GM23338 (cell line): Measurements from ENCODE around the gene CYP3A5. TPM values are rescaled to one million over a fixed set of nuclear protein-coding genes. Genes with fewer than 3 reads are reported as not detected.
"Not testable (repeated sequence)": the region's sequence is repeated elsewhere in the genome, so short reads cannot be mapped to it uniquely, and the experiment has no call there.

Experiments used
- ATAC-seq: fragments of 200-7000 bp; cut with Tn5 transposase; 3 replicates; pipeline ENCODE4 v1.9.1; 2020
- DNase-seq: peaks from one replicate; pipeline ENCODE4 v3.0.0-alpha.2; 2015; ENCODE audit warnings: low spot score
- H2AFZ ChIP-seq: fragments of 200-600 bp; sonication (generic); 2 replicates; pipeline ENCODE4 v1.8.0; 2016; ENCODE audit warnings: antibody characterized with exemption, mild to moderate bottlenecking, moderate library complexity
- H3F3A ChIP-seq: fragments of 200-600 bp; sonication (generic); replicated peaks from 2 replicates; pipeline ENCODE4 v1.8.0; 2017; ENCODE audit warnings: antibody characterized with exemption, mixed run types, low read depth
- H3K27ac ChIP-seq: fragments of 200-600 bp; sonication (generic); 2 replicates; pipeline ENCODE4 v1.6.1; 2016; ENCODE audit warnings: low read depth
- H3K27me3 ChIP-seq: fragments of 200-600 bp; sonication (generic); 2 replicates; pipeline ENCODE4 v1.8.0; 2016; ENCODE audit warnings: mild to moderate bottlenecking, mixed run types, moderate library complexity; ENCODE audit not compliant: insufficient read depth
- H3K36me3 ChIP-seq: fragments of 200-600 bp; sonication (generic); 2 replicates; pipeline ENCODE4 v1.8.0; 2016; ENCODE audit warnings: mild to moderate bottlenecking; ENCODE audit not compliant: insufficient read depth
- H3K4me1 ChIP-seq: fragments of 200-600 bp; sonication (generic); 2 replicates; pipeline ENCODE4 v1.8.0; 2016; ENCODE audit warnings: mild to moderate bottlenecking, moderate library complexity; ENCODE audit not compliant: insufficient read depth
- H3K4me2 ChIP-seq: fragments of 200-600 bp; sonication (generic); 2 replicates; pipeline ENCODE4 v1.7.1; 2017; ENCODE audit warnings: mixed run types
- H3K4me3 ChIP-seq: fragments of 200-600 bp; sonication (generic); 2 replicates; pipeline ENCODE4 v1.6.1; 2016; ENCODE audit warnings: mixed run types
- H3K79me2 ChIP-seq: fragments of 200-600 bp; sonication (generic); replicated peaks from 2 replicates; pipeline ENCODE4 v1.8.0; 2017; ENCODE audit warnings: mild to moderate bottlenecking; ENCODE audit not compliant: insufficient read depth
- H3K9me2 ChIP-seq: fragments of 200-600 bp; sonication (generic); 2 replicates; pipeline ENCODE4 v1.8.0; 2017; ENCODE audit not compliant: insufficient read depth
- H4K20me1 ChIP-seq: fragments of 200-600 bp; sonication (generic); replicated peaks from 2 replicates; pipeline ENCODE4 v1.8.0; 2017; ENCODE audit warnings: mild to moderate bottlenecking; ENCODE audit not compliant: insufficient read depth
- H3K27ac Mint-ChIP-seq: 2 replicates; pipeline ENCODE4 v1.8.0; 2020; ENCODE audit warnings: inconsistent platforms, mild to moderate bottlenecking, moderate library complexity, mixed read lengths
- H3K27me3 Mint-ChIP-seq: 3 replicates; pipeline ENCODE4 v1.8.0; 2022; ENCODE audit warnings: low read depth, mild to moderate bottlenecking, moderate library complexity, mixed read lengths, inconsistent platforms; ENCODE audit not compliant: insufficient read depth, poor library complexity
- H3K36me3 Mint-ChIP-seq: 3 replicates; pipeline ENCODE4 v1.8.0; 2021; ENCODE audit warnings: low read depth, mild to moderate bottlenecking, inconsistent platforms, moderate library complexity, mixed read lengths
- H3K4me1 Mint-ChIP-seq: 3 replicates; pipeline ENCODE4 v1.8.0; 2020; ENCODE audit warnings: mild to moderate bottlenecking, inconsistent platforms, mixed read lengths
- H3K4me3 Mint-ChIP-seq: 3 replicates; pipeline ENCODE4 v1.8.0; 2021; ENCODE audit warnings: moderate library complexity, mild to moderate bottlenecking, inconsistent platforms, mixed read lengths
- H3K9me3 Mint-ChIP-seq: 3 replicates; pipeline ENCODE4 v1.8.0; 2020; ENCODE audit warnings: moderate library complexity, mild to moderate bottlenecking, inconsistent platforms, mixed read lengths
- ETS1 ChIP-seq: IDR thresholded peaks from 2 replicates; pipeline ENCODE4 v1.6.1; 2016; ENCODE audit warnings: antibody characterized with exemption
- EZH2 ChIP-seq: fragments of 200-600 bp; sonication (generic); IDR thresholded peaks from one replicate; pipeline ENCODE4 v1.8.0; 2017; ENCODE audit warnings: antibody characterized with exemption, mild to moderate bottlenecking, low read depth; ENCODE audit not compliant: unreplicated experiment
- EZH2phosphoT487 ChIP-seq: fragments of 200-600 bp; sonication (generic); IDR thresholded peaks from one replicate; pipeline ENCODE4 v1.8.1; 2018; ENCODE audit warnings: antibody characterized with exemption; ENCODE audit not compliant: unreplicated experiment
- POLR2AphosphoS5 ChIP-seq: IDR thresholded peaks from 2 replicates; pipeline ENCODE4 v1.6.1; 2016; ENCODE audit warnings: antibody characterized with exemption, low read depth
- STAT1 ChIP-seq: IDR thresholded peaks from one replicate; pipeline ENCODE4 v1.6.1; 2016; ENCODE audit warnings: antibody characterized with exemption; ENCODE audit not compliant: unreplicated experiment
- ZNF114 ChIP-seq: fragments of 250-450 bp; sonication (Bioruptor Pico); IDR thresholded peaks from 2 replicates; pipeline ENCODE4 v1.5.0; 2020; ENCODE audit warnings: mild to moderate bottlenecking, moderate library complexity
- ZNF462 ChIP-seq: fragments of 250-450 bp; sonication (Bioruptor Pico); IDR thresholded peaks from 2 replicates; pipeline ENCODE4 v1.5.0; 2020; ENCODE audit warnings: mild to moderate bottlenecking, moderate library complexity
- polyA plus RNA-seq: library from polyadenylated mRNA; unstranded; fragments of >200 nt; fragmentation: Nextera tagmentation; extraction: Ambion mirVana; gene quantifications from 2 replicates; pipeline ENCODE4 v1.2.1, GENCODE V29; 2016
- total RNA-seq: library from RNA; depleted of rRNA; stranded (reverse); fragments of >200 nt; shearing (Covaris generic); gene quantifications from 2 replicates; pipeline ENCODE4 v1.2.3, GENCODE V29; 2014

CYP3A5 gene
- total and polyA plus RNA-seq, 2 experiments from 2014 or later, result 1.2 TPM; not detected in 1

GRCh38 chr7:99666013-99666395 lies 13.8 kb downstream of the CYP3A5 start (continued):
- TF ChIP-seq ZNF462, result no peak
- TF ChIP-seq EZH2phosphoT487, result no peak
- no peak for TF ChIP-seq EZH2
- TF ChIP-seq ETS1, result no peak
- TF ChIP-seq POLR2AphosphoS5, result no peak
- no peak for TF ChIP-seq STAT1

- no peak overlapping the region for H3K4me2 ChIP-seq
- no peaks in the 10 kb centered on the region for H3K36me3 ChIP-seq
- no peak for TF ChIP-seq EZH2phosphoT487
- no peak for TF ChIP-seq ZNF114
- DNase-seq (no peak), ATAC-seq (no peak)
- H3K9me2 ChIP-seq, result no peaks in the 10 kb centered on the region
- H2AFZ ChIP-seq, result no peak overlapping the region
- no peaks in the 10 kb centered on the region for H3K27me3 Mint-ChIP-seq
- no peak overlapping the region for H3K4me3 ChIP-seq
- peaks cover 6% of the 10 kb centered on the region for H3K9me3 Mint-ChIP-seq
- H3K79me2 ChIP-seq, result no peaks in the 10 kb centered on the region
- H3F3A ChIP-seq, result no peaks in the 10 kb centered on the region
- H3K4me1 ChIP-seq, result no peaks in the 10 kb centered on the region
- peaks cover 3% of the 10 kb centered on the region; the same call in 2 of the 3 replicates for H3K4me1 Mint-ChIP-seq
- no peaks in the 10 kb centered on the region for H4K20me1 ChIP-seq
- H3K27ac ChIP-seq, result no peak overlapping the region
- no peak overlapping the region for H3K27ac Mint-ChIP-seq
- H3K27me3 ChIP-seq, result no peaks in the 10 kb centered on the region
- H3K4me3 Mint-ChIP-seq, result no peak overlapping the region
- peaks cover 9% of the 10 kb centered on the region for H3K36me3 Mint-ChIP-seq
These were observed 14.3 kb downstream of the CYP3A5 start for GRCh38 chr7:99665312-99666012.

GRCh38 chr7:99657879-99658278 lies 21.9 kb downstream of the CYP3A5 start:
- not testable (repeated sequence) for H3K4me1 Mint-ChIP-seq

GRCh38 chr7:99654626-99655025 lies 25.2 kb downstream of the CYP3A5 start:
- not testable (repeated sequence) for H3K4me1 Mint-ChIP-seq, H3K27ac ChIP-seq, H3K27me3 ChIP-seq, H3K79me2 ChIP-seq, H3K36me3 ChIP-seq, ATAC-seq, H3K27ac Mint-ChIP-seq, H3K9me2 ChIP-seq, H3K27me3 Mint-ChIP-seq, H3K4me1 ChIP-seq, H3K4me2 ChIP-seq, DNase-seq, H3K4me3 Mint-ChIP-seq, H3F3A ChIP-seq, H4K20me1 ChIP-seq, H2AFZ ChIP-seq, H3K4me3 ChIP-seq
- Mint-ChIP-seq H3K36me3 (peaks cover 17% of the 10 kb centered on the region), H3K9me3 (peaks cover 26% of the 10 kb centered on the region)

More at GRCh38 chr7:99657879-99658278, 21.9 kb downstream of the CYP3A5 start:
- not testable (repeated sequence) for DNase-seq, H3F3A ChIP-seq, ATAC-seq, H3K9me2 ChIP-seq, H3K4me1 ChIP-seq, H3K27me3 Mint-ChIP-seq, H3K27ac Mint-ChIP-seq, H3K79me2 ChIP-seq, H3K4me2 ChIP-seq, H2AFZ ChIP-seq, H3K4me3 Mint-ChIP-seq, H3K36me3 ChIP-seq, H3K27ac ChIP-seq, H3K4me3 ChIP-seq, H4K20me1 ChIP-seq, H3K27me3 ChIP-seq
- peaks cover 41% of the 10 kb centered on the region for H3K9me3 Mint-ChIP-seq
- peaks cover 34% of the 10 kb centered on the region for H3K36me3 Mint-ChIP-seq
